HPDE6-E6E7 (cell line): ENCODE data around the gene ZXDC.

Experiments used
- DNase-seq: peaks from one replicate; pipeline ENCODE4 v3.0.0; 2011; ENCODE audit warnings: missing footprints; ENCODE audit errors: extremely low spot score

ZXDC gene

DNA sequence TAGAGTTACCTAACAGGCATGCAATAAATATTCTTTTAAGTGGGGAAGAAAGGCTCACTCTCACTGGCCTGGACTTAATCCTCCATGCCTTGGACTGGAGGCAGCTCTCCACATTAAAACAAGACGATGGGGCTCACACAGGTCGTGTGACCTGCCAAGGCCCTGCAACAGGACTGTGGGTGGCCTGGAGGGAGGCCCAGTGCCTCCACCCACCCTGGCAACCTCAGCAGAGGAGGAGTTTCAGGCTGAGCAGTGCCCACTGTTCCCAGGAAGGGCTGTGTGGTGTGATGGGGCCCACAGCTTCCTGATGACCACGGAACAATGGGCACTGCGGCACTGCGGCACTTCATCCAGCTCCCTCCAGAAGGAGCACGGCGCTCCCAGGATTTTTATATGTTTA, 36.3 kb upstream of the ZXDC start:
- no peak for DNase-seq

DNA sequence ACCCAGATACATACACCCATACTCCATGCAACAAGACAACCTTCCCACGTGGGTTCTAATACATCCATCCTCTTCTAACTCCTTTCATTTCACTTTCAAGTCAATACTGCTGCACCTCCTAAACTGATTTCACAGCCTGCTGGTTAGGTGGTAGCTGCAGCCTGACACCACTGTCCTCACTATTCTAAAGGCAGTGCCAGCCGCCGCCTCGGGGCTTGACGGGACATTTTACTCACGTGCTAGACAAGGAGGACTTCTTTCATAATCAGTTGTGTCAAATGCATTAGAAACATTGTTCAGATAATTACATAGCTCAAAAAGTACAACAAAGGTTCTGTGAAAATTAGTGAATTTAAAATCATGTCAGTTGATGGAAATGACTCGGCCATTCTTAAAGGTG, 35.6 kb upstream of the ZXDC start:
- no peak for DNase-seq

DNA sequence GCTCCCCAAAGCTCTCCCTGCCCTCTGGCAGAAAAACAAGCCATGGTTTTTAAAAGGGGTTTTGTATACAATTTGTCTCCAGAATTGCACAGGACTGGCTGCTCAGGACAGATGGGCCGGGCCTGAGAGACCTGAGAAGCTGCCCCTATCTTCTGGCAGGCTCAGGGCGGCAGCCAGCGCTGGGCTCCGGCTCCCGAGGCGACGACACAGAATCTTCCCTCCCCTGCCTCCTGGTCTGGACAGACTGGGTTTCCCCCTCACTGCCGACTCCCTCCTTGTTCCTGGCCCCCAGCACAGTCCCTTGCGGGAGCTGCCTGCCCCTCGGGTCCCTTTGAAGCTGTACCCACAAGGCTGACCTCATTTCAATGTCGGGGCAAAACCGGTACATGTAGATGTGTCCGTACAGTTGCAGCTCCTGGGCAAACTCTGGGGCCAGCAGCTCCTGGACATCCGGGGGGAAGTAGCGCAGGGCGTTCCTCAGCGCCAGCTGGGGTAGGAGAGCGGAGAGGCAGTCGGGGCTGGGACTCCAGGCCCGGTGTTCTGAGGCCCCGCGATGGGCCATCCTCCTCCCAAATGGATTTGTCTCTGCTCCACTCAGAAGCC, 34.7 kb upstream of the ZXDC start:
- DNase-seq, result no peak

DNA sequence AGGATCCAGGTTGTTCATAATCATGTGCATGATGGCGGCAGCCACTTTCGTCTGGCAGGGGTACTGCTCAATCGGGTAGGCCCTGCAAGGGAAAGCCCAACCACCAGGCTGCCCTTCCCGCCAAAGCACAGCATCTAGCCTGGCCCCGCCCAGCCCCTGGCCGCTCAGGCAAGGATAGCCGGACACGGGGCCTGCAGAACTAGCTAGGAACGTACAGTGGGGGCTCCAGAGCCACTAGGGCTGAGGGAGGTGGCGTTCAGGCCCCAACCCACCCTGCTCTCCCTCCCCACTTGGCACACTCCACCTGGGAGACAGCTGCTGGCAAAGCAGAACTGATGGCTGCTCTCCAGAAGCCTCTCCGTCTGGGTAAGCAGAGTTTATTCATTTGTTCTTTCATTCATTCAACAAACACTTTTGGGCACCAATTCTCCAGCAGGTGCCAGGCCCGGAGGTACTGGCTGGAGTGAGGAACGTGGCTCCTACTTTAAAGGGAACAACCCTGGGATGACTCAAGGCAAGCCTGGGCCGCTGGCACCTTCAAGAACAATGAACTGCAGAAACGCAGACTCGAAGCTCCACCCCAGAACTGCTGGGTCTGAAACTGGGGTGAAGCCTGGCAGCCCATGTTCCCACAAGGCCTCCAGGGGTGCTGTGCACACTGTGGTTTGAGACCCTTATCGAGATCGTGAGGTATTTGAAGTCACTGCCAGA, 34.1 kb upstream of the ZXDC start:
- no peak for DNase-seq

DNA sequence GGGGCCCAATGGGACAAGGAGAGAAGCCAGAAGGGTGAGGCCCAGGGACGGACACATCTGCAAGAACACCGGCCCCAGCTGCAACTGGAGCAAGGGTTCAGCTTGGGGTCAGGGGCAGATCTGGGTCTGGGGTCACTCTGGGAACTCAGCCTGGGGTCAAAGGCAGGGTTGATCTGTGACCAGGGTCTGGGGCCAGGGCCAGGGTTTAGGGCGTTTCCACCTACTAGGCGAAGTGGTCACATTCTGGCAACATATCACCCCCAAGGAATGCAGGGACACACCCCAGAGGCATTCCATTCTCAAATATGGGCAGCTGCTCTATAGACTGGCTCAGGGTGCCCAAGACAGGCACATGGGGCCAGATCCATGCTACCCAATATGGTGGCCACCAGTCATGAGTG, 32.9 kb upstream of the ZXDC start:
- DNase-seq, result no peak

DNA sequence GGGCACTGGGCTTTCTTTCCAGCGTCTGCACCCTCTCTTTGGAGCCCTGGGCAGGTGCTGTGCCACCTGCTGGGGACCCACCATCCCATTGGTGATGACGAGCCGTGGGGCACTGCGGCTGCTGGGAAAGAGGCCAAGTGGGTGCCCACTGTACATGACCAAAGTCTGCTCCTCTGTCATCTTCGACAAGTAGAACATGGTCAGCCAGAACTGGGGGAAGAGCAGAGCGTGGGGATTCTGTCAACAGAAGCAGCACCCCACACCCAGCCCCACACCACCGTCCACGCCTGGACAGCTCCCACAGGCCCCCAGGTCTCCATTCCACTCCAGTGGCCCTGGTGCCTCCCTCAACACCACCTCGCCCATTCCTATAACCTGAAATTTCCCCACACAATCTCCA, 32.2 kb upstream of the ZXDC start:
- DNase-seq, result no peak

DNA sequence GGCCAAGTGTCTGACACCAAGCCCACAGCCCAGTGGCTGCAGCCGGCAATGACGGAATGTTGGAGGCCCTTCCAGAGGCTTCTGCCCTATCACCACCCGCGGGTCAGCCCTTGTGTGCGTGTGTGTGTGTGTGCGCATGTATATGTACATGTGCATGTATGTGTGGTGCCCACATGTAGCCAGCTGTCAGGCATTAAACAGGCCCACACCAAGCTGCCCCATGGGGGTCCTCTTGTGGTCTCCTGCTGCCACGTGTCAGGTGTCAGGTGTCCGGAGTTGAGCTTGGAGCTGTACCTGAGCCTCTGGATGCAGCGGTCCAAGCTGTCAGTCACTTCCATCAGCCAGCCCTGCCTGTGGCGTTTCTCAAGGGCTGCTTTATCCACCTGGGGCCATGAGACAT, 28.0 kb upstream of the ZXDC start:
- DNase-seq, result no peak

DNA sequence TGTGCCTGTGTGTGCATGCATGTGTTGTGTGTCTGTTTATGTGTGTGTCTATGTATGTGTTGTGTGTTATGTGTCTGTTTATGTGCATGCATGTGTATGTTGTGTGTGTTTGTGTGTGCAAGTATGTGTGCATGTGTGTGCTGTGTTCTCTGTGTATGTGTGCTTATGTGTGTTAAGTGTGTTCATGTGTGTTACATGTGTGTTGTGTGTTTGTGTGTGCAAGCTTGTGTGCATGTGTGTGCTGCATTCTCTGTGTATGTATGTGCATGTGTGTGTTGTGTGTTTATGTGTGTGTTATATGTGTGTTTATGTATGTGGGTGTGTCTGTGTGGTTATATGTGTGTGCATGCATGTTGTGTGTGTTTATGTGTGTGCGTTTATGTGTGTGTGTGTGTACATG, 27.0 kb upstream of the ZXDC start:
- no peak for DNase-seq

DNA sequence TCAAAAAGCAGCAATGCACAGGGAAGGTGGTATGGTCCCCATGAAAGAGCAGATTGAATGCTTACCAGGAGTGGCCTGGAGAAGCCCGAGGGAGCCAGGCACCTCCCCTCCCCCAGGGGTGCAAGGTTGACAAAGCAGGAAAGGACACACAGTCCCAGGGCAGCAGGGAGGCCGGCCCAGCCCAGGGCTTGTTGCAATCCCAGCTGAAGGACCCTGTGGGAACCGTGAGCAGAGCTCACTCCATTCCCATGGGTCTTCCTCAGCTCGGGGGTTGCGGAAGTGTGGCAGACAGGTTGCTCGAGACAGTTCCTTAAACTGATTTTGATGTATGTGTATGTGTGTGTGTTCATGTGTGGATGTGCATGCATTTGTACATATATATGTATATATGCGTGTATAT, 26.0 kb upstream of the ZXDC start:
- no peak for DNase-seq

DNA sequence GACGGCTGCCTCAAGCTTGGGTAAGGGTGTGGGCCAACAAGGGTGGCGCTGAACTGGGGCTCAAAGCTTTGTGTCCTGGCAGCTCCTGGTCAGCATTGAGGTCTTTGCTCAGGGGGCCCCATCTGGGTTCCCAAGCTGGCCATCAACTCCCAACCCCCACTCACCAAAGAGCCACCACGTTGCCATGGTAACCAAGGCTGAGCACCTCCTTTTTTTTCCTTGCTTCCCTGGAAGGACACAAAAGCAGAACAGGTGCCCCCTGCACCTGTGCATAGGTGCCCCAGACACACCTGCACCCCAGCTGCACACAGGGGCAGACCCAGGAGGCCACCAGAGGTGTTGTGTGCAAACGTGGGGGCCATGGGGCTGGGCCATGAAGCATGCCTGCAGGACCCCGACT, 25.4 kb upstream of the ZXDC start:
- no peak for DNase-seq

DNA sequence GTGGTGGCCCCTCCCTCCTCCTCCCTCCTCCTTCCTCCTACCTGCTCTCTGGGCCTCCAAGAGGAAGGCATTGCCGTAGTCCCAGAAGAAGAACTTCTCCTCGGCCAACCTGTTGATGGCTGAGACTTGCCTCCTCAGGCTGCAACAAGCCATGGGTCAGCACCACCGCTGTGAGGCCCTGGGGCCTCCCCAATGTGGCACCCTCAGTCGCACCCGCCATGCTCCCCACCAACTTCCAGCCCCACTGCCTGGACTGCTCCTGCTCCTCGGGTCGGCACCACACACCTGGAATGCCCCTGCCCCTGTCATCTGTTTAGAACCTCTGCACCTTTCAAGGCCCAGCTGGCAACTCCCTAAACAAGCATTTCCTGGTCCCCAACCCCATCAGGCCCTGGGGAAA, 24.3 kb upstream of the ZXDC start:
- no peak for DNase-seq

DNA sequence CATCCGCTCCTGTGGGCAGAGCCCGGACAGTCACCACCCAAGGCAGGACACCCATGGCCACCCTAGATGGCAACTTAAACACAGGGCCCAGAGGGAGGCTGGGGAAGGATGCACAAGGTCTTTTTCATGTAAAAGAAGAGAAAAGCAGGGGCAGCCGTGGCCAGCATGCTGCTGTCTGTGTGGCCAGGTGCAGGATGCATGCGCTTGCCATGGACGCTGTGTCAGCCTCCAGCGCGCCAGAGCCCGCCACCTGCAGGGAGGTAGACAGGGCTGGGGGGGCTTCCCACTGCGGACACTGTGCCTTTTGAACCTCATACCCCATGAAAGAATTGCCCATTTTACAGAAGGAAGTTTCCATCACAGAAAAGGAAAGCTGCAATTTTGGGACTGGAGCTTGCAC, 23.7 kb upstream of the ZXDC start:
- DNase-seq, result no peak

DNA sequence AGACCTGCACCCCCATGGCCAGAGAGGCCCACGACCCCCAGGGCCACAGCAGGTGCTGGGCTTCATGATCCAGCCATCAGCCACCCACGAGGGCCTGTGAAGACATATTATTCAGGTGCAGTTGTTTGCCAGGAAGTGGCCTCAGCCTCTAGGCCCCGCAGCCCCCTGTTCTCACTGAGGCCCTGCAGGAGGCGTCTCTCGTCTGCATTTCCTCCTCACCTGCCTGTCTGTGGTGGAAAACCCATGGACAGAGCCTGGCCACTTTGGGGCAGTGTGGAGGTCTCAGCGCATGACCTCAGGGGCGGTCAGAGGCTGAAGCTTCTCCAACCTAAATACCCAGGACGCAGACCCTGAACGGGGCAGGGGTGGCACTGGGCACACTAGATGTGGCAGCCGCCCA, 23.2 kb upstream of the ZXDC start:
- DNase-seq, result no peak

DNA sequence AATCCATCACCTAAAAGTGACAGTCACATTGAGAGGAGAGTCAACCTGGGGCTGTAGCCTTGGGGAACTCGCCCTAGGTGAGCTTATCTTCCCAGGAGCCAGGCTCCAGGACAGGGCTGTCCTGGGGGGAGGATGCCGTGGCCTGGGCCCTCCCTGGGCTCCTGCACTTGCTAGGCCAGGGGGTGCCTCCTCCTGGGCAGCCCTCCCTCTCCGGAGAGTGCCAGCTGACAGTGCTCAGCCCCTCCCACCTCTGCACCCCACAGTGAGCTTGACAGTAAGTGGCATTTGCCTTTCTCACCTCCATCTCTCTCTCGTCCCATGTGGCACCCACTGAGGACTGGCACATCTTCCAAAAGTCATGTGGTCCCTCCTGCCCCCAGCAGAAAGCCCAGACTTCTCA, 22.8 kb upstream of the ZXDC start:
- no peak for DNase-seq

DNA sequence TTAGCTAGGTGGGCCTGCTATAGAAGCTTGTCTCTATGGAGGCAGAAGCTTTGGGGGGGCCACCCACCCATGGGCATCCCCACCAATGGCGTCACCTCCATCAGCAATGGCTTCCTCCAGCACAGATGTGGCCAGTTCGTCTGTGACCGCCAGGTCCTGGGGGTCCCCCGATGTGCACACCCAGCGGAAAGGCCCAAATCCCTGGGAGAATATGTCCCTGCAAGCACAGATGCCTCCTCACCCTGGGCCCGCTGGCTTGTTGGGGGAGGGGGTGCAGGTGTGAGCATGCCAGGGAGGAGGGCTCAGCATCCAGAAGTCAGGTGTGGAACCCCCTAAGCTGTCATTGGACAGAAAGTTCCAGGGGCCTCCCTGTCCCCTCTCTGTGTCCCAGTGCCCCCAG, 22.3 kb upstream of the ZXDC start:
- no peak for DNase-seq

DNA sequence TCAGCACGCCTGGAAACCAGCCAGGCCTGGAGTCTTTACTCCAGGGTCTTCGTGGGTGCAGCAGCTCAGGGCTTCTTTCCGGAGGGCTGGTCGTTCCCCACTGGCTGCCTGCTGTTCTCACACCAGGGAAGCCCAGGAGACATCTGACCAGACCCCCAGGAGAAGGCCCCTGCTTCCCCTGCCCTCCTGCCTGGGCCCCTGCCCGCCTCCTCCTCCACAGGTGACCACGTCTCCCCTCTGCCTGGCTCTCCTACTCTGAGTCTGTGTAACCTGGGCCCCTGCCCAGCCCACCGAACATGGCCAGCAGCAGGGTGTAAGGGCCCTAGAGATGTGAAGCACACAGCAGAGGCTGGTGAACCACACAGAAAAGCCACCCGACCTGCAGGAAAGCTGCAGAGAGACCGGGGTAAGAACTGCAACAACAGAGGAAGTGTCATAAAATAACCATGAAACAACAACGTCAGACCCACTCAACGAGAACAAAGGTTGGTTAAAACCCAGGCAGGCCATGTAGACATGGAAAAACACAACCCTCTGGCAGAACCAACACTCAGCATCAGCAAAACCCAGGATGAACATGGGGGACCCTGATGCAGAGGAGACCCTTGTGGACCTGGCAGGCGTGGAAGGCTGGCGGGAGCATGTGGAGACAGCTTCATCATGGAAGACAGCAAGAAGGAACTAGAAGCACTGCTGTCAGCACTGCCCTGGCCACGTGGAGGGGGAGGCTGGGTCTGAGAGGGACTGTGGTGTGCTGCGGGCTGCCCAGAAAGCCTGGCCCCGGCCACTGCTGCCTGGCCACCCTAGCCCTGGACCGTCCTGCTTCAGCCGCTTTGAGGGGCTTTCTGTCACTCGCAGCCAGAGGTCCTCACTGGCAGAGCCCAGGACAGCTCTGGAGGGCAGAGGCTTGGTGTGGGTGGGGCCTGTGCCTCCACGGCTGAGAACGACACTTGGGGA, 21.5 kb upstream of the ZXDC start:
- no peak for DNase-seq

DNA sequence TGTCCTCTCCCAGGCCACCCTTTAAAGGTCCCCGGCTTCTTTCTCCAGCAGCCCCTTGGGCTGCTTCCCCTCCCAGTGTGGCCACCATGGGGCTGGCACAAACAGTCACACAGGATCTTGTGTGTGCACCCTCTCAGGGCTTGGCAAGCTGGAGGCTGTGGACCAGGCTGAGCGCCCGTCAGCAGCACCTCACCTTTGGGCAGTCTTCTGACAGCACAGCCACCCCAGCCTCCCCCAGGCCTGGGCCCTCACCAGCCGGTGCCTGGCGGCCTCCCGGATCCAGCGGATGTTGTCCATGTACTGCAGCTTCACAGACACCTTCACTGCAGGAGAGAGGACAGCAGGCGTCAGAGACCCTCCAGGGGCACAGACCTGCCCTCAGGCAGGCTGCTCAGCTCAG, 20.1 kb upstream of the ZXDC start:
- no peak for DNase-seq

DNA sequence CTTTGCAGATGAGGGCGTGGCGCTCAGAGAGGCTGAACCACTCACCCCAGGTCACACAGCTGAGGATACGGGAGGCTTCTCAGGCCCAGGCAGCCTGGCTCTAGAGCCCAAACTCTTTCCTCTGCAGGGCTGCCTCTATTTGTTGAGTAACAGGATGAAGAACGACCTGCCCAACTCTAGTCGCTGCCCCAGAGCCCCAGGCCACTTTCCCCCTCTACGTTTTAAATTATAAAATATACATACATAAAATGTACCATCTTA, 19.2 kb upstream of the ZXDC start:
- DNase-seq, result no peak

DNA sequence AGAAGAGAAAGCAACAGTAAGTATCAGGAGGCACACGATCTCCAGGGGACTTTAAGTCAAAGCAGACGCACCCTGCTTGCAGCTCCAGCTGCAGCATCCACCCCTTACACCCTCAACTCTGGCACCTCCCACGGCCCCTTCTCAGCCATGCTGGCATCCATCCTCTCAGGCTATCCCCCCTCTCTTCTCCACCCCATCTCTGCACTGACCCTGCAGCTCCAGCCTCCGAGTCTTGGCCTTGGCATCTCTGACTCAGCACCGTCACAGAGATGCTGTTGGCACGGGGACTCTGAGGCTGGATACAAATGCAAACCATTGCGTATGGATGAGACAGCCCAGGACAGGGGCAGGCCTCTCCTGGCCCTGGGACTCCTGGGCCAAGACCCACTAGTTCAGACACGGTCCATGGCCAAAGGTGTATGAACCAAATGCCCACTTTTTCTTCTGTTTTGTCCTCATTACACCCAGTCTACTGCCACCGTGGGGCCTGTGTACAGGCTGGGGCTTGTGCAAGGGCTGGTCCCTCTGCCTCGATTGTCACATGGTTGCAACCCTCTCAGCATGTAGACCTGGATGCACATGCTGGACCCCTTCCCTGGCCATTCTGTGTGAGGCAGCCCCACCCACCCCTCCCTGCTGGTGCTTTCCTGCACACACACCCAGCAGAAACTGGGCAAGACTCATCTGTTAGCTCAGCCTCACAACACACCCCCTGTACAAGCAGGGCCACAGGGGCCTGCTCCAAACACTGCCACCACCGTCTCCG, 18.7 kb upstream of the ZXDC start:
- no peak for DNase-seq

DNA sequence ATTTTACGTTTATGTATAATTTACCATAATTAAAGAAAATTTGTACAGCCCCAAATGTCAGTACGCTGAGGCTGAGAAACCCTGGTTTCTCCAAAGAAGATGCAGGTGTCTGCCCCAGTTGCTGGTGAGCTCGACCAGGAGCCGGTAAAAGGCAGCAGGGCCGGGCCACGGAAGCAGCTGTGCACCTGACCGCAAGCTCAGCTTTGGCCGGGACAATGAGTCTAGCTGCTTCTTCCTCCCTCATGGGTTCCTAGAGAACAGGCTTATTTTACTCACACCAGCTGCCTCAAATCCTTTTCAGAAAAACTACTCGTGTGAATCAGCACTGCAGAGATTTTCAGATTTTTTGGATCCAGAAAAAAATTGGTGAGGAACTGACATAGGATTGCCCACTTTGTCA, 18.0 kb upstream of the ZXDC start:
- DNase-seq, result no peak

DNA sequence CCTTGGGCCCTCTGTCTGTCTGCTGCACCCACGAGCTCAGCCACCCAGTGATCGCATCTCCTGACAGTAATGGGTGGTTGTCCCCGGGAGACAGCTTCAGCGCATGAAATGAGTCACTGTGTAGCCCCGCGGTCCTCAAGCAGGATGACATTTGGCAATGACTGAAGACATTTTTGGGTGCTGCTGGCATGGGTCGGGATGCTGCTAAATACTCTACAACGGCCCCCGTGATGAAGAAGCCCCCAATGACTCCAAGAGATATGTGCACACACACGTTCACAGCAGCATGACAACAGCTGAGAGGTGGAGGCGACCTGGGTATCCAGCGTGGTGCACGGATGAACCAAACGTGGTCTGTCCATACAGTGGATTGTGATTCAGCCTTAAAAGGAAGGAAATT, 17.4 kb upstream of the ZXDC start:
- DNase-seq, result no peak

DNA sequence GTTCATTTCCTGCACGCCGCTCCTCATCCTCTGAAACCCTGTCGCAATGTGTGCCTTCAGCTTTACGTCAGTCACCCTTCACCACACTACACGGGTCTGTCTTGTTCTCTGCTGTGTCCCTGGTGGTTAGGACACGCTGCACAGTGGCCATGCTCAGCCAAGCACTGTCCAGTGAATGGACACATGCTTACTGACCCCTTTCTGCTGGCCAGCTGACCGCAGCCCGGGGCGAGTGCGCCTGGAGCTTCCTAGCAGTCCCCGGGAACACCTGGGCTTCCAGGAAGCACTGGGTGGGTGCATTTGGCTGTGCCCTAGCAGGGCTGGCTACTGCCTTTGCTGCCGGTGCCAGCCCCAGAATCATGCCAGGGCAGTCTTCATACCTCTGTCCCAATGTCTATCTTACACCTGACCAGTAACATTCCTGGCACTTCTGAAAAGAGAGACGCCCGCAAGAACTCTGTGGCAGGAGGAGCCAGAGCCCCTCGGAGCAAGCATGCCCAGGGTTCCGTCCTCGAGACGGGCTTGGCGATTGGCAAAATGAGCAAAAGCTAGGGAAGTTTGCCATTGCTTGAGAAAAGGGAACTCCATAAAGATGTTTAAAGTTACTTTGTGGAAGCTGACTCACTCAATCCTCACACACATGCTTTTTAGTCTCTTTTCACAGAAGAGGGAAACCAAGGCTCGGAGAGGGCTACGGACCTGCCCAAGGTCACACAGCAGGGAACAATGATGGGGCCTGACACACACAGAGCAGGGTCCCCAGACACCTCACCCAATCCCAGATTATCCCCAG, 15.7 kb upstream of the ZXDC start:
- DNase-seq, result no peak
